Calu3 (cell line): ENCODE results near the gene DRD2. TPM values are rescaled to one million over a fixed set of nuclear protein-coding genes. Genes with fewer than 3 reads are reported as not detected.

Source experiments
- BruUV-seq: library from RNA; stranded (reverse); fragments of 400-500 nt; replicated peaks from 2 replicates; lab custom pipeline; 2021; lab: Mats Ljungman, UMichigan
- CTCF ChIA-PET: fragments of 300-600 bp; sonication (Branson Sonifier 250); formaldehyde crosslinking; loops from one replicate; lab custom pipeline; 2022; ENCODE audit warnings: antibody characterized with exemption; lab: Charles Lee
- DNase-seq: peaks from one replicate; pipeline ENCODE4 v3.0.0; 2022
- H3K27ac Mint-ChIP-seq: one replicate; pipeline ENCODE4 v1.8.0; 2022; ENCODE audit warnings: mixed read lengths; ENCODE audit not compliant: unreplicated experiment
- H3K27me3 Mint-ChIP-seq: one replicate; pipeline ENCODE4 v1.8.0; 2022; ENCODE audit warnings: mixed read lengths; ENCODE audit not compliant: unreplicated experiment
- H3K36me3 Mint-ChIP-seq: one replicate; pipeline ENCODE4 v1.8.0; 2022; ENCODE audit warnings: mild to moderate bottlenecking, moderate library complexity, mixed read lengths; ENCODE audit not compliant: insufficient read depth, unreplicated experiment
- H3K4me1 Mint-ChIP-seq: one replicate; pipeline ENCODE4 v1.8.0; 2022; ENCODE audit warnings: mild to moderate bottlenecking, low read depth, mixed read lengths; ENCODE audit not compliant: unreplicated experiment
- H3K4me3 Mint-ChIP-seq: one replicate; pipeline ENCODE4 v1.8.0; 2022; ENCODE audit warnings: mild to moderate bottlenecking, low read depth, moderate library complexity, mixed read lengths; ENCODE audit not compliant: unreplicated experiment
- H3K9me3 Mint-ChIP-seq: one replicate; pipeline ENCODE4 v1.8.0; 2022; ENCODE audit warnings: low read depth, mixed read lengths; ENCODE audit not compliant: unreplicated experiment
- CTCF ChIP-seq: fragments of 200-600 bp; IDR thresholded peaks from one replicate; pipeline ENCODE4 v1.8.0; 2022; ENCODE audit warnings: antibody characterized with exemption; ENCODE audit not compliant: unreplicated experiment
- intact Hi-C: fragments of 100-400 bp; cut with micrococcal nuclease; formaldehyde crosslinking; loops from one replicate; pipeline ENCODE4 v1.10.0; 2022; ENCODE audit not compliant: unreplicated experiment
- total RNA-seq: library from RNA; stranded (reverse); gene quantifications from 2 replicates; pipeline ENCODE4 v1.2.3, GENCODE V29; 2022

DRD2 gene
- total RNA-seq, 1 experiment from 2014 or later: 0.45 TPM

GRCh38 chr11:113400631-113401230, 74.5 kb downstream of the DRD2 start:
- no peak for TF ChIP-seq CTCF
- no peak overlapping the region for H3K27ac Mint-ChIP-seq
- no TSS peak for BruUV-seq
- DNase-seq: no peak
- H3K4me1 Mint-ChIP-seq: no peaks in the 10 kb centered on the region
- H3K27me3 Mint-ChIP-seq: peaks cover 29% of the 10 kb centered on the region
- H3K9me3 Mint-ChIP-seq: no peaks in the 10 kb centered on the region
- H3K36me3 Mint-ChIP-seq: no peaks in the 10 kb centered on the region
- intact Hi-C loops: no loop called here
- CTCF ChIA-PET: interaction anchor here (1.1 kb wide), 1 partner anchor 105 kb away, joined by 3 read pairs; no protein-coding TSS in a partner anchor
- no peak overlapping the region for H3K4me3 Mint-ChIP-seq

- no peak for DNase-seq
Observed at GRCh38 chr11:113398669-113399430, 76.3 kb downstream of the DRD2 start.

GRCh38 chr11:113397821-113398220, 77.4 kb downstream of the DRD2 start:
- DNase-seq: no peak
- Mint-ChIP-seq H3K36me3 (no peaks in the 10 kb centered on the region), H3K4me1 (no peaks in the 10 kb centered on the region), H3K27me3 (no peaks in the 10 kb centered on the region), H3K4me3 (no peak overlapping the region), H3K27ac (no peak overlapping the region), H3K9me3 (no peaks in the 10 kb centered on the region)
- no peak for TF ChIP-seq CTCF
- intact Hi-C loops: no loop called here
- BruUV-seq: no TSS peak
- CTCF ChIA-PET: interaction anchor here (0.6 kb wide), 1 partner anchor 23 kb away, joined by 3 read pairs; no protein-coding TSS in a partner anchor

More at GRCh38 chr11:113398669-113399430, 76.3 kb downstream of the DRD2 start:
- intact Hi-C loops: no loop called here
- Mint-ChIP-seq H3K27me3 (peaks cover 10% of the 10 kb centered on the region), H3K9me3 (no peaks in the 10 kb centered on the region), H3K27ac (no peak overlapping the region), H3K36me3 (no peaks in the 10 kb centered on the region), H3K4me1 (no peaks in the 10 kb centered on the region), H3K4me3 (no peak overlapping the region)
- TF ChIP-seq CTCF: no peak
- no TSS peak for BruUV-seq
- CTCF ChIA-PET: interaction anchor here (0.6 kb wide), 1 partner anchor 24 kb away, joined by 3 read pairs; no protein-coding TSS in a partner anchor

GRCh38 chr11:113397212-113397611, 78.0 kb downstream of the DRD2 start:
- no peaks in the 10 kb centered on the region for H3K4me1 Mint-ChIP-seq
- H3K27me3 Mint-ChIP-seq: no peaks in the 10 kb centered on the region
- no peak for TF ChIP-seq CTCF
- intact Hi-C loops: no loop called here
- H3K27ac Mint-ChIP-seq: no peak overlapping the region
- CTCF ChIA-PET: no interaction called here
- no peak for DNase-seq
- BruUV-seq: no TSS peak
- H3K4me3 Mint-ChIP-seq: no peak overlapping the region
- H3K36me3 Mint-ChIP-seq: no peaks in the 10 kb centered on the region
- H3K9me3 Mint-ChIP-seq: no peaks in the 10 kb centered on the region
